Measurements from ENCODE around the gene OR4S2. TPM values are rescaled to one million over a fixed set of nuclear protein-coding genes. Genes with fewer than 3 reads are reported as not detected.

OR4S2 gene
- total and polyA plus RNA-seq, 2 donors (not counting 3 experiments of a cell fraction or from before 2014, with no cell fraction given), result not detected

GRCh38 chr11:55607545-55607944 is 40.6 kb upstream of the OR4S2 start, which contains the start of gene OR4C11:
TSS of gene OR4C11 (minus strand) at chr11:55607645. CDS start at chr11:55604373, 3,272 bp downstream.
- no peaks in the 10 kb centered on the region for H3K4me1 ChIP-seq (ENCODE audit: control insufficient read depth, extremely low read depth, insufficient read depth, low read length)
- H3K4me3 ChIP-seq (replicated peaks in 1 of 3; ENCODE audit: insufficient read depth in 1 of 3, low read depth in 1 of 3, low read length in 3 of 3), result no peak within 1 kb of the TSS
- no peak within 1 kb of the TSS for H3K4me2 ChIP-seq (ENCODE audit: insufficient read depth, low read length)
- H4K20me1 ChIP-seq (replicated peaks; ENCODE audit: control insufficient read depth, extremely low read depth, insufficient read depth, low read length), result no peaks in the 10 kb centered on the region
- POLR2A ChIA-PET, result no interaction called here
- BruUV-seq (replicated peaks), result no TSS peak
- intact Hi-C loops (cut with micrococcal nuclease) (no loop called here), dilution Hi-C loops (cut with MboI; ENCODE audit: extremely low pct_ligation_motif_present, low sequenced_read_pairs) (no loop called here)
- no peaks in the 10 kb centered on the region for H3K27me3 ChIP-seq (ENCODE audit: control insufficient read depth in 2 of 2, insufficient read depth in 2 of 2, low read length in 2 of 2)
- H3K36me3 ChIP-seq (ENCODE audit: control insufficient read depth in 2 of 2, extremely low read depth in 1 of 2, insufficient read depth in 2 of 2, low read length in 2 of 2), result no peaks in the 10 kb centered on the region
- no peaks in the 10 kb centered on the region for H3K9me3 ChIP-seq (replicated peaks; ENCODE audit: control insufficient read depth, insufficient read depth, low read length)
- H2AFZ ChIP-seq (ENCODE audit: low read depth, low read length), result no peak within 1 kb of the TSS
- no peaks in the 10 kb centered on the region for H3K79me2 ChIP-seq (ENCODE audit: control insufficient read depth, insufficient read depth, low read length)
- FAIRE-seq (no peak), DNase-seq (ENCODE audit: low read depth, low spot score) (no peak)
- TF ChIP-seq POLR2A (IDR thresholded peaks at IDR 0.05; ENCODE audit: low read depth, low read length) (no peak), GATA2 (IDR thresholded peaks at IDR 0.05; ENCODE audit: insufficient read depth, insufficient read length, low read depth, low read length) (no peak), MYC (IDR thresholded peaks at IDR 0.05; ENCODE audit: low read depth, low read length) (no peak), POLR2AphosphoS5 (IDR thresholded peaks at IDR 0.05; ENCODE audit: insufficient read depth, low read depth, low read length) (no peak), FOS (IDR thresholded peaks at IDR 0.05; ENCODE audit: borderline replicate concordance, insufficient read depth, low read length) (no peak), JUN (IDR thresholded peaks at IDR 0.05; ENCODE audit: borderline replicate concordance, insufficient read depth, insufficient read length, low read depth) (no peak), EZH2 (IDR thresholded peaks at IDR 0.05; ENCODE audit: borderline replicate concordance, low read depth, low read length, severe bottlenecking) (no peak)
- TF ChIP-seq, protein P1, sequence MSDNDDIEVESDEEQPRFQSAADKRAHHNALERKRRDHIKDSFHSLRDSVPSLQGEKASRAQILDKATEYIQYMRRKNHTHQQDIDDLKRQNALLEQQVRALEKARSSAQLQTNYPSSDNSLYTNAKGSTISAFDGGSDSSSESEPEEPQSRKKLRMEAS (IDR thresholded peaks at IDR 0.05; ENCODE audit: insufficient read depth, insufficient read length), result no peak
- TF ChIP-seq, protein P2, sequence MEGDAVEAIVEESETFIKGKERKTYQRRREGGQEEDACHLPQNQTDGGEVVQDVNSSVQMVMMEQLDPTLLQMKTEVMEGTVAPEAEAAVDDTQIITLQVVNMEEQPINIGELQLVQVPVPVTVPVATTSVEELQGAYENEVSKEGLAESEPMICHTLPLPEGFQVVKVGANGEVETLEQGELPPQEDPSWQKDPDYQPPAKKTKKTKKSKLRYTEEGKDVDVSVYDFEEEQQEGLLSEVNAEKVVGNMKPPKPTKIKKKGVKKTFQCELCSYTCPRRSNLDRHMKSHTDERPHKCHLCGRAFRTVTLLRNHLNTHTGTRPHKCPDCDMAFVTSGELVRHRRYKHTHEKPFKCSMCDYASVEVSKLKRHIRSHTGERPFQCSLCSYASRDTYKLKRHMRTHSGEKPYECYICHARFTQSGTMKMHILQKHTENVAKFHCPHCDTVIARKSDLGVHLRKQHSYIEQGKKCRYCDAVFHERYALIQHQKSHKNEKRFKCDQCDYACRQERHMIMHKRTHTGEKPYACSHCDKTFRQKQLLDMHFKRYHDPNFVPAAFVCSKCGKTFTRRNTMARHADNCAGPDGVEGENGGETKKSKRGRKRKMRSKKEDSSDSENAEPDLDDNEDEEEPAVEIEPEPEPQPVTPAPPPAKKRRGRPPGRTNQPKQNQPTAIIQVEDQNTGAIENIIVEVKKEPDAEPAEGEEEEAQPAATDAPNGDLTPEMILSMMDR (IDR thresholded peaks at IDR 0.05; ENCODE audit: extremely low read depth in 1 of 2, insufficient read depth in 1 of 2, low read depth in 1 of 2, low read length in 2 of 2), result no peak
- CTCF ChIA-PET, result no interaction called here
- no peak within 1 kb of the TSS for H3K27ac ChIP-seq (ENCODE audit: insufficient read depth, low read depth, low read length)
- no peak within 1 kb of the TSS for H3K9ac ChIP-seq (replicated peaks; ENCODE audit: extremely low read depth, insufficient read depth, low read length)
- no peaks in the 10 kb centered on the region for H3K9me1 ChIP-seq (replicated peaks; ENCODE audit: control insufficient read depth, extremely low read depth, insufficient read depth, low read length)

Data from endothelial cell of umbilical vein (primary cell).